ENCODE data around the gene FHOD1.

The FHOD1 gene

GRCh38 chr16:67227567-67227921 is 19.7 kb downstream of the FHOD1 start:
- Histone ChIP-seq H3K4me1 (ENCODE audit: insufficient read depth, poor library complexity, severe bottlenecking) (peaks cover 6% of the 10 kb centered on the region), H3K36me3 (ENCODE audit: low read depth) (peaks cover 48% of the 10 kb centered on the region), H3K4me3 (ENCODE audit: severe bottlenecking) (peak overlapping the region; percentile 86), H3K27ac (ENCODE audit: poor library complexity, severe bottlenecking) (peak overlapping the region; percentile 35), H3K9me3 (ENCODE audit: severe bottlenecking) (no peaks in the 10 kb centered on the region), H3K27me3 (ENCODE audit: insufficient read depth, poor library complexity, severe bottlenecking) (no peaks in the 10 kb centered on the region)
- no peak for ATAC-seq (ENCODE audit: low read depth)
- DNase-seq (ENCODE audit: low spot score) = no peak
- TF ChIP-seq CTCF (IDR thresholded peaks at IDR 0.05; ENCODE audit: poor library complexity, severe bottlenecking) = no peak

- Histone ChIP-seq H3K4me1 (ENCODE audit: insufficient read depth, poor library complexity, severe bottlenecking) (peaks cover 6% of the 10 kb centered on the region), H3K4me3 (ENCODE audit: severe bottlenecking) (peak within 1 kb of the TSS; percentile 86), H3K36me3 (ENCODE audit: low read depth) (peaks cover 43% of the 10 kb centered on the region), H3K27ac (ENCODE audit: poor library complexity, severe bottlenecking) (peak within 1 kb of the TSS; percentile 35), H3K9me3 (ENCODE audit: severe bottlenecking) (no peaks in the 10 kb centered on the region), H3K27me3 (ENCODE audit: insufficient read depth, poor library complexity, severe bottlenecking) (no peaks in the 10 kb centered on the region)
- peak; percentile 98 for DNase-seq (ENCODE audit: low spot score)
- peak; percentile 89 for ATAC-seq (ENCODE audit: low read depth)
- TF ChIP-seq CTCF (IDR thresholded peaks at IDR 0.05; ENCODE audit: poor library complexity, severe bottlenecking) = peak; percentile 24
Observed at GRCh38 chr16:67226804-67227566, 20.3 kb downstream of the FHOD1 start, which contains the start of gene TMEM208. TSS of gene TMEM208 (plus strand) at chr16:67227130. CDS start at chr16:67227219, 89 bp downstream.

GRCh38 chr16:67226295-67226803 is 20.9 kb downstream of the FHOD1 start:
- peaks cover 6% of the 10 kb centered on the region for H3K4me1 ChIP-seq (ENCODE audit: insufficient read depth, poor library complexity, severe bottlenecking)
- TF ChIP-seq CTCF (IDR thresholded peaks at IDR 0.05; ENCODE audit: poor library complexity, severe bottlenecking) = no peak
- H3K9me3 ChIP-seq (ENCODE audit: severe bottlenecking) = no peaks in the 10 kb centered on the region
- peak overlapping the region; percentile 86 for H3K4me3 ChIP-seq (ENCODE audit: severe bottlenecking)
- no peaks in the 10 kb centered on the region for H3K27me3 ChIP-seq (ENCODE audit: insufficient read depth, poor library complexity, severe bottlenecking)
- no peak for DNase-seq (ENCODE audit: low spot score)
- ATAC-seq (ENCODE audit: low read depth) = peak; percentile 24; the same call in 2 of the 3 replicates
- peaks cover 36% of the 10 kb centered on the region for H3K36me3 ChIP-seq (ENCODE audit: low read depth)
- peak overlapping the region; percentile 35 for H3K27ac ChIP-seq (ENCODE audit: poor library complexity, severe bottlenecking)

GRCh38 chr16:67223992-67224391 is 23.3 kb downstream of the FHOD1 start:
- H3K36me3 ChIP-seq (ENCODE audit: low read depth) = peaks cover 13% of the 10 kb centered on the region
- H3K27me3 ChIP-seq (ENCODE audit: insufficient read depth, poor library complexity, severe bottlenecking) = no peaks in the 10 kb centered on the region
- no peak for DNase-seq (ENCODE audit: low spot score)
- no peak for ATAC-seq (ENCODE audit: low read depth)
- H3K27ac ChIP-seq (ENCODE audit: poor library complexity, severe bottlenecking) = no peak overlapping the region
- no peak for TF ChIP-seq CTCF (IDR thresholded peaks at IDR 0.05; ENCODE audit: poor library complexity, severe bottlenecking)
- no peaks in the 10 kb centered on the region for H3K9me3 ChIP-seq (ENCODE audit: severe bottlenecking)
- H3K4me1 ChIP-seq (ENCODE audit: insufficient read depth, poor library complexity, severe bottlenecking) = peaks cover 6% of the 10 kb centered on the region
- H3K4me3 ChIP-seq (ENCODE audit: severe bottlenecking) = no peak overlapping the region
